ENCODE results near the gene TMEM183A.

TMEM183A gene

DNA sequence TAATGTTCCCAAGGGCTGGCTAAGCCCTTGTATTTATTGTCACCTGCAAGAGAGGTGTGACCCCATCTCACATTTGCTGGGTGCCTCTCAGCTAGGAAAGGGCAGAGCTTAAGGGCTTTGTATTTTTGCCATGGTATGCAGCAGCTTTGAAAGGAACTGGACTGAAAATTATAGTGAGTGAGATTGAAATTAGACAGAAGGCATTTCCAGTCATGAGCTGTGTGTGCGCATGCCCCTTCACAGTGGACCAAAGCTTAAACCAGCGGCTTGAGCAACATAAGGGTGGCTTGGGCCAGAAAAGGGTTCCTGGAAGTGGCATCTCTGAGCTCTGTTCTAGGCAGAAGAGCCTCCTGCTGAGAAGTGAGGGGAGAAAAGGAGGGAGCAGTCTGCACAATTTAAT lies 58.8 kb downstream of the TMEM183A start:
- no peak for TF ChIP-seq CTCF (conservative IDR thresholded peaks at IDR 0.05)
- H3K27ac ChIP-seq: no peak overlapping the region

DNA sequence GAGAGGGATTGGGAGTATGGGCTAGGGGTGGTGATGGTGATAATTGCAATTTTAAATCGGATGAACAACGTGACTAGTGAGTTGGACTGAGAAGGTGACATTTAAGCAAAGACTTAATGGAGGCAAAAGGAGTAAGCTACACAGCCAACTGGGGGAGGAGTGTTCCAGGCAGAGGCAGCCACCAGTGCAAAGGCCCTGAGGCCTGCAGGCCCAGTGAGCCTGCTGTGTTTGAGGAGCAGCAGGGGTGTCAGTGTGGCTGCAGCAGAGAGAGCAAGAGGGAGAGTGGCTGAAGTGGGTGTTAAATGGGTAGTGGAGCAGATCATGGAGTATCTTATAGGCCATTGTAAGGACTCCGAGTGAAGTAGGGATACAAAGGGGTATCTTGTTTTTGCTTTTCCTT lies 59.8 kb downstream of the TMEM183A start:
- H3K27ac ChIP-seq: no peak overlapping the region
- no peak for TF ChIP-seq CTCF (conservative IDR thresholded peaks at IDR 0.05)

DNA sequence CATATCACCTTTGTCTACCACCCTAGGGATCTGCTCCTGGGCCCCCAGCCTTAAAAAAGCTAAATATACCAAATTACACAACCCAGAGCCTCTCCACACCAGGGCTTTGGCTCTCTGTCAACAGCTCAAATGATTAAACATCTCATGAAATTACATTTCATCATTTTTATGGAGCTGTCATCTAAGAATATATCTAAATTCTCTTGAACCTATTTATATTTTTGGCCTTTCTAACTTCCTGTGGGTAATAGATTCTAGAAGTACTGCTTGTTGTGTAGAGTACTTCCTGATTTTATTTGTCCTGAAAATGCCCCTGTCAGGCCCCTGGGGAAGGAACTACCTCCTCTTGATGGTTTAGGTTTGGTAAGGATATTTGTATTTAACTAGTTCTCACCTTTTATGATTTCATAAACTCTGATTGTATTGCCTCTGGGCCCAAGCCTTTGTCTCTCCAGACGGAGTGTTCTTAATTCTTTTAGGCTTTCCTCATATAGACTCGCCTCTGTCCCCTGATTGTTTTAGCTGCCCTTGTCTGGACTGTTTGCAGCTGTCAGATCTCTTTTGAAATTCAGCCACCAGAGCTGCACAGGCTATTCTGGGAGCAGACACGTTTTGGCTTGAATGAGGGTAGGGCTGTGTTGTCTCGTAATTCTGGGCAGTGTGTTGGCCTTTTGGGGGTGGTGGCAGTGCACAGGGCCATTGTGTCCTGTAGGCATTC lies 62.0 kb downstream of the TMEM183A start:
- TF ChIP-seq CTCF (conservative IDR thresholded peaks at IDR 0.05): no peak
- H3K27ac ChIP-seq: no peak overlapping the region; the same call in 1 of the 2 replicates

DNA sequence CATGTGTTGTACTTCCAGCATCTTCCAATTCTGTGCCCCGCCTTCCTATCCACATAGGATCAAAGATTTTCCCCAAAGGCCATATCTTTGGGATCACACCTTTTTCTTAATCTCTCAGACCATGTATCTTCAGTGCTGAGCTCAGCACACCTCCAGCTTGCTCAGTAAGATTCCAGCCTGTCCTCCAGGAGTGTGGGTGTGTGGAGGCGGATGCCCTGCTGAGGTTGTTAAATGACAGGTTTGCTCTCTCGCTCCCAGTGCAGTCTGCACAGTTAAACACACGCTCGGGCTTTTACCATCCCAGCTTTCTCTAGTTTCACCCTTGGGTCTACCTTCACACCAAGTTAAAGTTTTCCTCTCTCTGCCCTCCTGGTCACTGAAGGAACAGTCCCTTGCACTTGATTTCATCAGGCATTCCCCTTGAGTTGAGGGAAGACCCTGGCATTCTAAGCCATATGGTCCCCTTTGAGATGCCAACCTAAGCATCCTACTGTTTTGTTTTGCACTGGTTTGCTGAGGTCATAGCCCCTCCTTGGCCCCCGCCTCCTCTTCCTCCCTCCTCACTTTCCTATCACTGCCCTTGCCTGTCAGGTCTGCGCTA lies 64.9 kb downstream of the TMEM183A start:
- TF ChIP-seq CTCF (conservative IDR thresholded peaks at IDR 0.05): no peak
- H3K27ac ChIP-seq: no peak overlapping the region

DNA sequence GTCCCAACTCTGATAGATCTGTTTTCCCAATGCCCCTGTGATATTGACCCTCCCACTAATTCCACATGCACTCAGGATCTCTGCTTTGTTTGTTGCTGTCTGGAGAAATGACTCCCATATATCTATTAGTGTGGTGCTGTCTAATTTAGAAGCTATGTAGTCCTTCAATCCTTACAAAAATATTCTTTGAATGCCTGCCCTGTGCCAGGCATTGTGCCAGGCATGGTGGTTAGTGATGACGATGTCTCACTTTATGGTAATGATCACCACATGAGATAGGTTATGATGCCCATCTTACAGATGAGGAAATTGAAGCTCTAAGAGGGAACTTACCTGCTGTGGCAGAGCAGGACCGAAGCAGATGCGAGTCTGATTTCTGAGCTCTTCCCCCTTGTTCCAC lies 65.7 kb downstream of the TMEM183A start:
- H3K27ac ChIP-seq: no peak overlapping the region
- no peak for TF ChIP-seq CTCF (conservative IDR thresholded peaks at IDR 0.05)

DNA sequence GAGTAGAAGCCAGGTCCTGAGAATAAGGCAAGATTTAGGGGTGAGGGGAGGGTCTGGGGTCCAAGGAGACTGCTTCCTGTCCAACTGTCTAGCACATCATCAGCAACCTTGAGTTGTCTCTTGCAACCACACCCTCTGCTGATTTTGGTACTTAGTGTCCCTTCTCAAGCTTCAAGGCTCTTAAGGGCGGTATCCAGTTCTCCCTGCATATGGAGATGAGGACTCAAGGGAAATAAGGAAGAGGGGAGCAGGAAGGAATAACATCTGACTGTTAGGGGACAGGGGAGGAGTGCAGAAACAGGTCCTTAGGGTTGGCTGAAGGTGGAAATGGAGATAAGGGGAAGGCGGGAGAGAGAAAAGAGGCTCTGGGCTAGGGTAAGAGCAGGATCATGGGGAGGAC lies 66.3 kb downstream of the TMEM183A start:
- no peak for TF ChIP-seq CTCF (conservative IDR thresholded peaks at IDR 0.05)
- no peak overlapping the region for H3K27ac ChIP-seq

Data from VCaP (cell line).